SU-DHL-6 (cell line): ENCODE results near the gene EML6.

Source experiments
- H2AFZ ChIP-seq: fragments of 200-600 bp; sonication (generic); 2 replicates; pipeline ENCODE4 v1.6.1; 2014; ENCODE audit warnings: low read depth, mild to moderate bottlenecking, moderate library complexity, mixed read lengths, antibody characterized with exemption, low read length; ENCODE audit not compliant: severe bottlenecking
- H3F3A ChIP-seq: fragments of 200-600 bp; shearing (Covaris generic); 2 replicates; pipeline ENCODE4 v1.6.0; 2016; ENCODE audit warnings: antibody characterized with exemption, mild to moderate bottlenecking; ENCODE audit not compliant: insufficient read depth
- H3K27ac ChIP-seq: fragments of 200-600 bp; sonication (generic); 2 replicates; pipeline ENCODE4 v1.5.1; 2016; ENCODE audit warnings: low read depth, mild to moderate bottlenecking, low read length, moderate library complexity, mixed read lengths
- H3K27me3 ChIP-seq: fragments of 200-600 bp; sonication (generic), shearing (Covaris generic); 2 replicates; pipeline ENCODE4 v1.6.0; 2014; ENCODE audit warnings: mild to moderate bottlenecking, low read length
- H3K36me3 ChIP-seq: fragments of 200-600 bp; sonication (generic); 2 replicates; pipeline ENCODE4 v1.6.1; 2014; ENCODE audit warnings: mild to moderate bottlenecking, low read length, mixed read lengths
- H3K4me2 ChIP-seq: fragments of 300-600, 200-600 bp; shearing (Covaris generic), sonication (generic); 2 replicates; pipeline ENCODE4 v1.6.0; 2014; ENCODE audit warnings: low read length, low read depth, mild to moderate bottlenecking; ENCODE audit not compliant: poor library complexity, severe bottlenecking
- H3K4me3 ChIP-seq: fragments of 200-600 bp; sonication (generic); 2 replicates; pipeline ENCODE4 v1.5.1; 2014; ENCODE audit warnings: antibody characterized with exemption, low read length, mild to moderate bottlenecking, mixed read lengths; ENCODE audit not compliant: insufficient read depth, poor library complexity, severe bottlenecking
- H3K79me2 ChIP-seq: fragments of 200-600 bp; sonication (generic); 2 replicates; pipeline ENCODE4 v1.6.1; 2014; ENCODE audit warnings: mild to moderate bottlenecking, low read length, moderate library complexity; ENCODE audit not compliant: insufficient read depth
- H3K9ac ChIP-seq: fragments of 200-600 bp; sonication (generic); 2 replicates; pipeline ENCODE4 v1.7.0; 2014; ENCODE audit warnings: mild to moderate bottlenecking, low read length
- H3K9me2 ChIP-seq: fragments of 200-600 bp; sonication (generic); replicated peaks from 2 replicates; pipeline ENCODE4 v1.6.1; 2014; ENCODE audit warnings: low read length; ENCODE audit not compliant: insufficient read depth
- H3K9me3 ChIP-seq: fragments of 200-600 bp; sonication (generic); 2 replicates; pipeline ENCODE4 v1.6.1; 2014; ENCODE audit warnings: low read length, mixed read lengths; ENCODE audit not compliant: insufficient read depth
- H4K20me1 ChIP-seq: fragments of 200-600 bp; sonication (generic); 2 replicates; pipeline ENCODE4 v1.6.1; 2014; ENCODE audit warnings: low read depth, mild to moderate bottlenecking, antibody characterized with exemption, low read length, moderate library complexity, mixed read lengths
- CTCF ChIP-seq: fragments of 200-600 bp; sonication (generic); IDR thresholded peaks from one replicate; pipeline ENCODE4 v1.5.1; 2017; ENCODE audit warnings: antibody characterized with exemption, mild to moderate bottlenecking, low read length, moderate library complexity; ENCODE audit not compliant: insufficient read depth, poor library complexity, severe bottlenecking
- EZH2phosphoT487 ChIP-seq: fragments of 200-600 bp; sonication (generic), shearing (Covaris generic); conservative IDR thresholded peaks from 2 replicates; pipeline ENCODE4 v1.6.1; 2018; ENCODE audit warnings: mild to moderate bottlenecking, antibody characterized with exemption, low read length, moderate library complexity, mixed read lengths

The EML6 gene

GRCh38 chr2:54975175-54975574 is 251.7 kb downstream of the EML6 start:
- TF ChIP-seq EZH2phosphoT487 (no peak), CTCF (no peak)
- Histone ChIP-seq H3K36me3 (peaks cover 11% of the 10 kb centered on the region; the same call in 1 of the 2 replicates), H4K20me1 (no peaks in the 10 kb centered on the region), H3K4me3 (no peak overlapping the region), H3K9me3 (no peaks in the 10 kb centered on the region), H3F3A (0 out of 2 replicates have a peak, but pooled peaks cover under 1% of the 10 kb centered on the region), H3K79me2 (no peaks in the 10 kb centered on the region), H3K27me3 (no peaks in the 10 kb centered on the region), H3K27ac (no peak overlapping the region), H3K9me2 (no peaks in the 10 kb centered on the region), H3K4me2 (no peak overlapping the region), H3K9ac (no peak overlapping the region), H2AFZ (no peak overlapping the region)

- no peaks in the 10 kb centered on the region for H3K9me3 ChIP-seq
- no peaks in the 10 kb centered on the region for H3K27me3 ChIP-seq
- H3K36me3 ChIP-seq = peaks cover 9% of the 10 kb centered on the region
- H3K9me2 ChIP-seq = no peaks in the 10 kb centered on the region
- H2AFZ ChIP-seq = no peak overlapping the region
- no peaks in the 10 kb centered on the region for H4K20me1 ChIP-seq
- no peaks in the 10 kb centered on the region for H3K79me2 ChIP-seq
- TF ChIP-seq EZH2phosphoT487 (no peak), CTCF (no peak)
- H3K27ac ChIP-seq = no peak overlapping the region
- H3K4me2 ChIP-seq = no peak overlapping the region
- H3K9ac ChIP-seq = no peak overlapping the region
- H3F3A ChIP-seq = peaks cover 8% of the 10 kb centered on the region; the same call in 1 of the 2 replicates
- no peak overlapping the region for H3K4me3 ChIP-seq
These were observed 252.4 kb downstream of the EML6 start for GRCh38 chr2:54975598-54976492.

DNA sequence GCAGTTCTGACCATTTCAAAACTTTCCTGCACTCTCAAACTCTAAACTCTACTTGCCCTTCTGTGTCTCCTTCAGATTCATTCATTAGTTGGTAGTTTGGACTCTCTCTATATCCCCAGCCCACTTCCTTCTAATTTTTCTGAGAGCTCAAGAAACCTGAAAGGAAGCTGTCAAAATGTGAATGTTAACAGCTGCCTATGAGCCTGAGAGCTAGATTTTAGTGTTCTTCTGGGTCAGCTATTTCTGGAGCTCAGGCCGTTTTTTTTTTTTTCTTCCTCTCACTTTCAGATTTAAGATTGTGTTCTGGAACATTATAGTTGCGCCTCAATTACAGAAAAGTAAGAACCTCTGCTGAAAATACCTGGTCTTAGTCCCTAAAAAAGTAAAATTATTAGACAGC is 253.7 kb downstream of the EML6 start:
- no peak overlapping the region for H3K4me3 ChIP-seq
- H3K79me2 ChIP-seq = no peaks in the 10 kb centered on the region
- no peaks in the 10 kb centered on the region for H3K9me3 ChIP-seq
- TF ChIP-seq CTCF (no peak), EZH2phosphoT487 (no peak)
- no peaks in the 10 kb centered on the region for H3K27me3 ChIP-seq
- no peak overlapping the region for H3K4me2 ChIP-seq
- H3K27ac ChIP-seq = no peak overlapping the region
- no peak overlapping the region for H3K9ac ChIP-seq
- no peaks in the 10 kb centered on the region for H4K20me1 ChIP-seq
- peaks cover 9% of the 10 kb centered on the region; the same call in 1 of the 2 replicates for H3F3A ChIP-seq
- H2AFZ ChIP-seq = no peak overlapping the region
- H3K9me2 ChIP-seq = no peaks in the 10 kb centered on the region
- H3K36me3 ChIP-seq = peaks cover 6% of the 10 kb centered on the region
